LNCAP (cell line): ENCODE data around the gene MORF4L1.

Experiments used
- TF ChIP-seq, protein P1 (sequence below): fragments of 450-650 bp; IDR thresholded peaks from 2 replicates; pipeline ENCODE4 v1.5.1; 2017; ENCODE audit warnings: mild to moderate bottlenecking

The MORF4L1 gene, protein sequence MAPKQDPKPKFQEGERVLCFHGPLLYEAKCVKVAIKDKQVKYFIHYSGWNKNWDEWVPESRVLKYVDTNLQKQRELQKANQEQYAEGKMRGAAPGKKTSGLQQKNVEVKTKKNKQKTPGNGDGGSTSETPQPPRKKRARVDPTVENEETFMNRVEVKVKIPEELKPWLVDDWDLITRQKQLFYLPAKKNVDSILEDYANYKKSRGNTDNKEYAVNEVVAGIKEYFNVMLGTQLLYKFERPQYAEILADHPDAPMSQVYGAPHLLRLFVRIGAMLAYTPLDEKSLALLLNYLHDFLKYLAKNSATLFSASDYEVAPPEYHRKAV

GRCh38 chr15:78872155-78872971 is at the start of gene MORF4L1:
Gene MORF4L1, plus strand, starts transcription at chr15:78872890. Its CDS starts 128 bp downstream, at chr15:78873018.
- TF ChIP-seq, protein P1, sequence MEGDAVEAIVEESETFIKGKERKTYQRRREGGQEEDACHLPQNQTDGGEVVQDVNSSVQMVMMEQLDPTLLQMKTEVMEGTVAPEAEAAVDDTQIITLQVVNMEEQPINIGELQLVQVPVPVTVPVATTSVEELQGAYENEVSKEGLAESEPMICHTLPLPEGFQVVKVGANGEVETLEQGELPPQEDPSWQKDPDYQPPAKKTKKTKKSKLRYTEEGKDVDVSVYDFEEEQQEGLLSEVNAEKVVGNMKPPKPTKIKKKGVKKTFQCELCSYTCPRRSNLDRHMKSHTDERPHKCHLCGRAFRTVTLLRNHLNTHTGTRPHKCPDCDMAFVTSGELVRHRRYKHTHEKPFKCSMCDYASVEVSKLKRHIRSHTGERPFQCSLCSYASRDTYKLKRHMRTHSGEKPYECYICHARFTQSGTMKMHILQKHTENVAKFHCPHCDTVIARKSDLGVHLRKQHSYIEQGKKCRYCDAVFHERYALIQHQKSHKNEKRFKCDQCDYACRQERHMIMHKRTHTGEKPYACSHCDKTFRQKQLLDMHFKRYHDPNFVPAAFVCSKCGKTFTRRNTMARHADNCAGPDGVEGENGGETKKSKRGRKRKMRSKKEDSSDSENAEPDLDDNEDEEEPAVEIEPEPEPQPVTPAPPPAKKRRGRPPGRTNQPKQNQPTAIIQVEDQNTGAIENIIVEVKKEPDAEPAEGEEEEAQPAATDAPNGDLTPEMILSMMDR, result no peak

DNA sequence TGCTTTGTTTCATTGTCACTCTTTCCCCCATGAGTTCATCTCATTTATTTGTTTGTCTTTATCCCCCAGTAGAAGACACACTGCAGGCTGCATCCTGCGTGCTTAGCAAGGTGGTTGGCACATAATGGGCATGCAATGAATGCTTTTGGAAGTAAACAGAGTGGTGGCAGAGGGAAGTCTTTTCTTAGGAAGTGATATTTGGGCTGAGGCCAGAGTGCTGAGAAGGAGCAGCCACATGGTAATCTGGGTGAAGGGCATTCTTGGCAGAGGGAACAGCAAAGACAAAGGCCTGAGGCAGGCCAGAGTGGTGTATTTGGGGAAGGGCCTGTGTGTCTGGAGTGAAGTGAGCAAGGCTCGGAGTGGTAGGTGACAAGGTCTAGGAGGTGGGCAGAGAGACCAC is 43.8 kb upstream of the MORF4L1 start:
- TF ChIP-seq, protein P1, result no peak

- TF ChIP-seq, protein P1, result no peak
These were observed 42.0 kb upstream of the MORF4L1 start for GRCh38 chr15:78830514-78831228.

DNA sequence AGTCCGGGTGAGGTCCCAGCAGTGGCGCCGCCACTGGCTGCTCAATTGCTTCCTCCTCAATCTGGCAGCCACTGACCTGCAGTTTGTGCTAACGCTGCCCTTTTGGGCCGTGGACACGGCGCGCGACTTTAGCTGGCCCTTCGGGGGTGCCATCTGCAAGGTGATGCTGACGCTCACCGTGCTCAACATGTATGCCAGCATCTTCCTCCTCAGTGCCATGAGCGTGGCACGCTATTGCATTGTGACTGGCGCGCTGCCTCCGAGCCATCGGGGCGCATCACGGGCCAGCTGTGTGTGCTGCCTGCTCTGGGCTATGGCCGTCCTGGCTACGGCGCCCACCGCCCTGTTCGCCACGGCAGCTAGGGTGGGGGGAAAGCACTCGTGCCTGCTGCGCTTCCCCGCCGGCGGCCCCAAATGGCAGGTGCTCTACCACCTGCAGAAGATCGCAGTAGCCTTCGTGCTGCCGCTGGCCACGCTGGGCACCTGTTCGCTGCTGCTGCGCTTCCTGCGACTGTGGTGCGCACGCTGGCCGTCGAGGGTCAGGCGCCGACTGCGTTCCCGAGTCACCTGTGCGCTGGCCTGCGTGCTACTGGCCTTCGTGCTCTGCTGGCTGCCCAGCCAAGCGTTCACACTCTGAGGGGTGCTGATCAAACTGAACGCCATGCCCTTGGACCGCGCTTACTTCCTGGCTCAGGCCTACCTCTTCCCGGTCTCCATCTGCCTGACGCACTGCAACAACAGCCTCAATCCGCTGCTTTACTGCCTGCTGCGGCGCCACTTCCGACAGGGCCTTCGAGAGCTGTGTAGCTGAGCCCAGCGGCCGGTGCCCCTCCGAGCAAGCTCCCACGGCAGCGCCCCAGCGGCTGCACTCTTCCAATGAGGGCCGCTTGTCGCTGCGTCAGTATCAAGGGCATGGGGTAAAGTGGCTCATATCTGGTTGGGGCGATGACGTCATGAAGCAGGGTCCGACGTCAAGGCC is 41.2 kb upstream of the MORF4L1 start:
- TF ChIP-seq, protein P1, result no peak

GRCh38 chr15:78836333-78836732 is 36.4 kb upstream of the MORF4L1 start:
- TF ChIP-seq, protein P1, result no peak

- TF ChIP-seq, protein P1, result no peak
These were observed 35.6 kb upstream of the MORF4L1 start for GRCh38 chr15:78837131-78837530.
